Measurements from ENCODE around the gene GNG14.

- peak; percentile 64 to 87 (median 76) for TF ChIP-seq CTCF (IDR thresholded peaks at IDR 0.05)
- TF ChIP-seq POLR2A (IDR thresholded peaks at IDR 0.05): no peak
Measured at GRCh38 chr19:12639901-12640613, 47.7 kb upstream of the GNG14 start.
